Posterior vena cava (tissue), 2 donors: ENCODE results near the gene ZDHHC12. TPM values are rescaled to one million over a fixed set of nuclear protein-coding genes. Genes with fewer than 3 reads are reported as not detected.
"Not testable (repeated sequence)": the region's sequence is repeated elsewhere in the genome, so short reads cannot be mapped to it uniquely, and the experiment has no call there.

Source experiments
- DNase-seq: peaks from one replicate; pipeline ENCODE4 v3.0.0-alpha.2; 2020; ENCODE audit warnings: low spot score
- intact Hi-C, 2 donors: fragments of 100-400 bp; cut with DNase I; formaldehyde crosslinking; loops; one replicate each; pipeline versions ENCODE4 v1.14.1 to v1.14.2; 2022 to 2023
- total RNA-seq, 2 donors: library from RNA; stranded (reverse); fragmentation: NEBNext Ultra II Directional; extraction: Animal tissue kit (Norgen Biotek cat#: 25700); gene quantifications; one replicate each; pipeline ENCODE4 v1.2.1, GENCODE V29; 2021
- donor health status: DM: yes; HTN: yes; CAD: no.
- donor health status: DM: yes; HTN: yes; CAD: no.

The ZDHHC12 gene
- total RNA-seq, 2 donors from 2014 or later: 8.3 to 8.6 TPM

DNA sequence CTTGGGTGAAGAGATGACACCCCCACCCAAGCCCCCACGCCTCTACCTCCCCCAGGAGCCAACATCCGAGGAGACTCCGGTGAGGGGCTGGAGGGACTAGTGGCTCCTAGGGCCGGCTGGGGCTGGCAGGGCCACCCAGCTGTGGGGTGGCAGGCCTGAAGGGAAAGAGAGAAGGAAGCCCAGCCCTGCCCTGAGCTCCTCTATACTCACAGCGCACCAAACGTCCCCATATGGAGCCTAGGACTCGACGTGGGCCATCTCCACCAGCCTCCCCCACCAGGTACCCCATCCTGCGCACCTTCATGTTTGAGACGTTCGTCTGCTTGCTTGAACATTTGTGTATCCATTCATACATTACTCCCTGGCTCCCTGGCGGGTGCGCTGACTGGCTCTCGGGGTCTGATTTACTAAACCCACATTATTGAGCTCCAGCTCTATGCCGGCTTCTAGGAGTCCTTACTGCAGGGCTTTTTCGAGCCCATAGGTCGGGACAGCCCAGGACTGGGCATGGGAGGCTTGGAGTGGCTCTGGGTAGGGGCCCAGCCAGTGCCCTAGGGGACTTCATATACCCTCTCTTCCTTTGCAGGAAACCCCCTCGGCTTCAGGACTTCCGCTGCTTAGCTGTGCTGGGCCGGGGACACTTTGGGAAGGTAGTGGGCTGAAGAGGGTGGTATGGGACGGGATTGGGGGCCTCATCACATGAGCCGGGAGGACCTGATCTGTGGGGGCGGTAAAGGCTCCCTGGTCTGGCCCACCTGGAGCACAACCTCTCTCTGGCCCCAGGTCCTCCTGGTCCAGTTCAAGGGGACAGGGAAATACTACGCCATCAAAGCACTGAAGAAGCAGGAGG lies 9.1 kb downstream of the ZDHHC12 start:
- peak; percentile 61 for DNase-seq
- intact Hi-C loops: no loop called here

DNA sequence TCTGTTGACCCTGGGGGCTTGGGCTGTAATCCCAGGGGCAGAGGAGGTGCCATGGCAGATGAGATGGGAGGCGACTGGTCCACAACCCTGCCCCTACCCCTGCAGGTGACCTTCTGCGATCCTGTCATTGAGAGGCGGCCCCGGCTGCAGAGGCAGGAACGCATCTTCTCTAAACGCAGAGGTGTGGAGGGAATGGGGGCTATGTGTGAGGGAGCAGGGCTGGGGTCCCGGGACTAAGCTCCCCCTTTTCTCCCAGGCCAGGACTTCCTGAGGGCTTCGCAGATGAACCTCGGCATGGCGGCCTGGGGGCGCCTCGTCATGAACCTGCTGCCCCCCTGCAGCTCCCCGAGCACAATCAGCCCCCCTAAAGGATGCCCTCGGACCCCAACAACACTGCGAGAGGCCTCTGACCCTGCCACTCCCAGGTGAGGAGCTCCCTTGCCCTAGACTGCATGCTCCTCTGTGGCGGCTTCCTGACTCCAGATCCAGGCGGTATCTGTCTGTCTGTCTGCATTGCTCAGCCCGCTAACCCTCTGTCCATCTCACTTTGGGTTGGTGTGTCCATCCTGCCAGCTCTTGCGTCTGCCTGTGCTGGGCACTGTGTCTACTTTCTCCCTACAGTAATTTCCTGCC lies 9.9 kb downstream of the ZDHHC12 start:
- intact Hi-C loops: no loop called here
- peak; percentile 45 for DNase-seq

DNA sequence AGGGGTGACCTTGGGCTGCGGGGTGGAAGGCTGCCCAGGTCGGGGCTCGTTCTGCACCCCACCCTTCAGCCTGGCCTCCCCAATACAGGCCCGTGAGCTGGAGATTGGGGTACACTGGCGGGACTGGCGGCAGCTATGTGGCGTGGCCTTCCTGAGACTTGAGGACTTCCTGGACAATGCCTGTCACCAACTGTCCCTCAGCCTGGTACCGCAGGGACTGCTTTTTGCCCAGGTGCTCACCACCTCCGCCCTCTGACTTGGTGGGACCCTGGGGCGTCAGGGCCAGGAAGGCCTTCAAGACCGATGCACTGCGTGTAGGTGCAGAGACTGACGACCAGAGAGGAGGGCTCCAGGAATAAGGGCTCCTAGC lies 10.5 kb downstream of the ZDHHC12 start:
- DNase-seq: peak; percentile 41
- intact Hi-C loops: no loop called here

DNA sequence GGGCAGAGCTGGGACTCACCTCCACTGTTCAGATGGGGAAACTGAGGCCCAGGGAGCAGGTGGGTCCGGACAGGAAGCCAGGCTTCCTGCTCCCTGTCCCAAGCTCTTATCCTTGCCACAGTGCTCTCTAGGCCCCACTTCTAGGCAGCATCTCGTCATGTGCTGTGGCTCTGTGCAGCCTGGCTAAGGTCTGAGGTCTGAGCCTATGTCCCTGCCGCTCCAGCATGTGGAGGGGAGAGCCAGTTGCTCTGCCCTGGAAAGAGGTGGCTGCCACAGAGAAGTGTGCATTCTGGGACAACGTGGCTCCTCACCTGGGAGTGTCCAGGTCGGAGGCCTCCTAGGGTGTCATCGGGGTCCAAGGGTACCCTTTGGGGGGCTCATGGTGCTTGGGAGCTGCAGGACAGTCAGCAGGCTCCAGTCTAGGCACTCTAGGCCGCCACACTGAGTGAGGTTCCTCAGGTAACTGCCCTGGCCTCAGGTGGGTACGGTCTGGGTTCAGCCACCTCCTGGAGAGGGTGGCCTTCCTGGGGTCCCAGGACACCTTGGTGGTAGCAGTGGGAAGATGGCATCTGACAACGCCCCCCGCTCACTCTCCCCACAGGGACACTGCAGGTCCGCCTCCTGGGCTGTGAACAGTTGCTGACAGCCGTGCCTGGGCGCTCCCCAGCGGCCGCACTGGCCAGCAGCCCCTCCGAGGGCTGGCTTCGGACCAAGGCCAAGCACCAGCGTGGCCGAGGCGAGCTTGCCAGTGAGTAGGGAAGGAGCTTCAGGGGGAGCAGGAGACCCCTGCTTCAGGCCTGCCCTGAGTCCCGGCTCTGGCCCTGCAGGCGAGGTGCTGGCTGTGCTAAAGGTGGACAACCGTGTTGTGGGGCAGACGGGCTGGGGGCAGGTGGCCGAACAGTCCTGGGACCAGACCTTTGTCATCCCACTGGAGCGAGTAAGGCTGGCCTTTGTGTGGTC lies 11.2 kb downstream of the ZDHHC12 start:
- intact Hi-C loops: no loop called here
- DNase-seq: peak; percentile 73

DNA sequence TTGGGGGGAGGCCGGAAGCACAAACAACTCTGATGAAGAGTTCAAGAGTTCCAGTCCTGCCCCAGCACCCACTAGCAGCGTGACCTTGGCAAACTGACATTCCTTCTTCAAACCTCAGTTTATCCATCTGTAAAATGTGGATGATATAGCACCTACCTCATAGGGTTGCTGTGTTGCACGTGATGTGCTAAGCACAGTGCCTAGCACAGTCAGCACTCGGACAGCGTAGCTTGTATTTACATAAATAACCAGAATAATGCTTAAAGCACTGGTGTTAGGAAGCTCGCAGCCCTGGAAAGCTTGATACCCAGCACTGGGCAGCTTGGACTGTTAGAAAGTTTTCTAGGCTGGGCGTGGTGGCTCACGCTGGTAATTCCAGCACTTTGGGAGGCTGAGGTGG lies 16.5 kb downstream of the ZDHHC12 start:
- intact Hi-C loops: loop anchor here in 1 of 2 donors (10.0 kb wide), 1 partner anchor 53 kb away; the partner anchor contains the start of gene DYNC2I2
- peak; percentile 65 for DNase-seq

DNA sequence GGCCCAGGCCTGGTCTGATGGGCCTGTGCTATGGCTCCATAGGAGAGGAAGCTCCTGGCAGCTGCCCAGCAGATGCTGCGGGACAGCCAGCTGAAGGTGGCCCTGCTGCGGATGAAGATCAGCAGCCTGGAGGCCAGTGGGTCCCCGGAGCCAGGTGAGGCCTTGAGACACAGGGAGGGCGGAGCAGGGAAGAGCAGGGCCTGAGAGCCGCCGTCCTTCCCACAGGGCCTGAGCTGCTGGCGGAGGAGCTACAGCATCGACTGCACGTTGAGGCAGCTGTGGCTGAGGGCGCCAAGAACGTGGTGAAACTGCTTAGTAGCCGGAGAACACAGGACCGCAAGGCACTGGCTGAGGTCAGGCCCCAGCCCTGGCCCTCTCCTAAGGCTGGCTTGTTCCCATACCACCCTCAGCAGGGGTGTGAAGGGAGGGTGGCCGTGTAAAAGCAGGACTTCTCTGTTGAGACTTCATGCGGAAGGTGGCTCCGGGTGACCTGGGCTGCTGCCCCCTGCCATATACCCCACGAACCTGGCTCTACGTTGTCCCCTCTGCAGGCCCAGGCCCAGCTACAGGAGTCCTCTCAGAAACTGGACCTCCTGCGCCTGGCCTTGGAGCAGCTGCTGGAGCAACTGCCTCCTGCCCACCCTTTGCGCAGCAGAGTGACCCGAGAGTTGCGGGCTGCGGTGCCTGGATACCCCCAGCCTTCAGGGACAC lies 17.1 kb downstream of the ZDHHC12 start:
- DNase-seq: peak; percentile 73
- intact Hi-C loops: loop anchor here in 1 of 2 donors (10.0 kb wide), 1 partner anchor 52 kb away; the partner anchor contains the start of gene DYNC2I2

DNA sequence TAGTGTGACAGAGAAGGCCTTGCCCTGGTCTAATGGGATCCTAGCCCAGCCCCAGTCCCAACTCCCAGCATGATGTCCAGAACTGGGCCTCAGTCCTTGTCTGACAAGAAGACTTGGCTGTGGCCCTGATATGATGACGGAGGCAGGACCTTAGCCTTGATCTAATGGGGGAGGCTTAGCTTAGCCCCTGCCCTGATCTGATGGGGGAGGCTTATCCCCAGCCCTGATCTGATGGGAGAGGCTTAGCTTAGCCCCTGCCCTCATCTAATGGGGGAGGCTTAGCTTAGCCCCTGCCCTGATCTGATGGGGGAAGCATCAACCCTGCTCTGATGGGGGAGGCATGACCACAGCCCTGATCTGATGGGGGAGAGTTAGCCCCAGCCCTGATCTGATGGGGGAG lies 17.9 kb downstream of the ZDHHC12 start:
- DNase-seq: no peak
- intact Hi-C loops: loop anchor here in 1 of 2 donors (10.0 kb wide), 1 partner anchor 51 kb away; the partner anchor contains the start of gene DYNC2I2

DNA sequence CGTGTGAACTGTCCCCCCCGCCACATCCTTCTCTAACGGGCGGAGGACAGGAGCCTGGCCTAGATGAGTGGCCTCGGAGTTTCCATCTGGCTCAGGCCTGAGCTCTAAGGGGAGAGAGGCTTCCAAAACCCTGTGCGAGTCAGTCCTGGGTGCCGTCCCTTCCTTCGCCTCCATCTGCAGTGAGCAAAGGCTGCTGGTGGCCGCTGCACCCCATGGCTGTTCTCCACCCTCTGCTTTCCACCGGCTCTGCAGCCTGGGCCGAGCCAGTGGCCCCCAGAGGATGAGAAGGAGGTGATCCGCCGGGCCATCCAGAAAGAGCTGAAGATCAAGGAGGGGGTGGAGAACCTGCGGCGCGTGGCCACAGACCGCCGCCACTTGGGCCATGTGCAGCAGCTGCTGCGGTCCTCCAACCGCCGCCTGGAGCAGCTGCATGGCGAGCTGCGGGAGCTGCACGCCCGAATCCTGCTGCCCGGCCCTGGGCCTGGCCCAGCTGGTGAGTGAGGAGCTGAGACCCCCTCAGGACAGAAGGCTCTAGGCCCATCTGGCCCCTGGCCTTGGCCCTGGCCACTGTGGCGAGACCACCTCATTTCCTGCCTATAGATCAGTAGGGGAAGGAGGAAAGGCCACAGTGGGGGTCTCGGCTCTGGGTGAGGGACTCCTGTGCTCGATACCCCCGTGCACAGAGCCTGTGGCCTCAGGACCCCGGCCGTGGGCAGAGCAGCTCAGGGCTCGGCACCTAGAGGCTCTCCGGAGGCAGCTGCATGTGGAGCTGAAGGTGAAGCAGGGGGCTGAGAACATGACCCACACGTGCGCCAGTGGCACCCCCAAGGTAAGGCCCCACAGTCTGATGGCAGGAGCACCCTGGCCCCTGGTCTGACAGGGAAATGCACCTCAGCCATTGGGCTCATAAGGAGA lies 18.6 kb downstream of the ZDHHC12 start:
- intact Hi-C loops: loop anchor here in 1 of 2 donors (10.0 kb wide), 1 partner anchor 51 kb away; the partner anchor contains the start of gene DYNC2I2
- peak; percentile 72 for DNase-seq

DNA sequence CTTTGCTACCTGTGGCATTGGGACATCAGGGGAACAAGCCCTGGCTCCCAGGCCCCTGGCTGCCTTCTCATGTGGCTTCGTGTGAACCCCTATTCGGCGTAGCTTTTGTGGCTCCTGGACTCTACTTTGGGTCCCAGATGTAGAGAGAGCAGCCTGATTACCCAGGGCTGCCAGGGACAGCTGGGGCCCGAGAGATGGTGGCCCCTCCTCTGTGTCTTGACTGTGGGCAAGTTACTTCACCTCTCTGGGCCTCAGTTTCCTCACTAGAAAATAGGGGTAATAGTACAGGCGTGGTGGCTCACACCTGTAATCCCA lies 19.6 kb downstream of the ZDHHC12 start:
- DNase-seq: no peak
- intact Hi-C loops: loop anchor here in 1 of 2 donors (10.0 kb wide), 1 partner anchor 50 kb away; the partner anchor contains the start of gene DYNC2I2

DNA sequence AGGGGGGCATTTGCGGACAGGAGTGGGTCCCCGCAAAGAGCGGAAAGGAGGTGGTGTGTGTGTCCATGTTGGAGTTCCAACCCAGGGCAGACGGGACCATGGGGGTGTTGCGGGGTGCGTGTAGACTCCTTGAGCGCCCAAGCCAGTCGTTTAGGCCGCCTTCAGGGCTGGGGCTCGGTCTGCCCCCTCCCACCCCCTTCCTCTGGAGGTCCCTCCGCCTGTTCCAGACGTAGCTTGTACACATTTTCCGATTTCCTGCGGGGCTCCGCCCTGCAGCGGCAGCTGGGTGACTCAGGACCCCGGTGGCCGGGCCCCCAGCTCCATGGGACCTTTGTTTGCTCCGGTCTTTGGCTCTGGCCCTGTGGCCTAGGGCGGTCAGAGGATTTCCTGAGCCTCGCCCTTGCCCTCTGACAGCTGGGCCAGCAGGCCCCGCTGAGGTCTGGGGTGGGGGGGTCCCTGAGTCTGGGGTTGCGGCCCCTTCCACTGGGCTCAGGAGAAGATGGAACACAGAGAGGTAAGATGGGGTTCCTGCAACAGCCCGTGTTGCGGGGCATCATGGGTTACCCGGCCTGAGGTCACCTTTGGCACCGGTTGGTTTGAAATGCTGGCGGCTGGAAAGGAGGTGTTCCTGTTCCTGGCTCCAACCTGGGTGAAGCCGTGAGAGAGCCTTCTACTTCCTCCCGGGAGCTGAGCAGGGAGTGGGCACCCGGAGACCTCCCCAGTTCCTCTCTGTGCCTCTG lies 20.1 kb downstream of the ZDHHC12 start:
- intact Hi-C loops: loop anchor here in 1 of 2 donors (10.0 kb wide), 1 partner anchor 49 kb away; the partner anchor contains the start of gene DYNC2I2
- peak; percentile 86 for DNase-seq

DNA sequence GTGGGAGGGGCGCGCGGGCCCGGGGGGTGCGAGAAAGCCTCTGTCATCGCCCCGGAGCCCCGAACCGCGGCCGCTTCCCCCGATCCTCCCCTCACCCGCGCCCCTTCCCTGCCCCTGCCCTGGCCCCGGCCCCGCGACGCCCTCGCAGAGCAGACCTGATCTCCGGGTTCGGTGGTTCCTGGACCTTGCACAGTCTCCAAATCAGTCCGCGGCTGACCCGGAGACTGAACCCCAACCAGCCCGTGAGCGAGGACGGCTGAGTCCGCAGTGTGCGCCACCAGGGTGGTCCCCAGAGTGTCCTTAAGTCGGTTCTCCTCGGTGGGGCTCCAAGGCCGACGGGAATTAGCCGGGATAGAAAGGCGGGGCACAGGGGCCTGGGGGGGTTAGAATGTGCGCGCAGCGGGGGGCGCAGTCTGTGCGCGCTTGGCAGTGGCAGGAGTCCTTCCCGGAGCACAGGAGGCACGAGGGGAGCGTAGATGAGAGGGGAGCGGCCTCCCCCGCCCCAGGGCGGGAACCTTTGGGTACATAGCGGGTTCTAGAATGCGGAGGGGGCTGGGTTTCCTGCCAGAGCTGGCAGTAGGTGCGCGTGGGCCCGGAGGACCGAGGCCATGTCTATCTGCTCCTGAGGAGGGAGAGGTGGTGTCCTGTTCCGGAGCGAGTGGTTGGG lies 20.8 kb downstream of the ZDHHC12 start:
- peak; percentile 84 for DNase-seq
- intact Hi-C loops: loop anchor here in 1 of 2 donors (10.0 kb wide), 1 partner anchor 48 kb away; the partner anchor contains the start of gene DYNC2I2

DNA sequence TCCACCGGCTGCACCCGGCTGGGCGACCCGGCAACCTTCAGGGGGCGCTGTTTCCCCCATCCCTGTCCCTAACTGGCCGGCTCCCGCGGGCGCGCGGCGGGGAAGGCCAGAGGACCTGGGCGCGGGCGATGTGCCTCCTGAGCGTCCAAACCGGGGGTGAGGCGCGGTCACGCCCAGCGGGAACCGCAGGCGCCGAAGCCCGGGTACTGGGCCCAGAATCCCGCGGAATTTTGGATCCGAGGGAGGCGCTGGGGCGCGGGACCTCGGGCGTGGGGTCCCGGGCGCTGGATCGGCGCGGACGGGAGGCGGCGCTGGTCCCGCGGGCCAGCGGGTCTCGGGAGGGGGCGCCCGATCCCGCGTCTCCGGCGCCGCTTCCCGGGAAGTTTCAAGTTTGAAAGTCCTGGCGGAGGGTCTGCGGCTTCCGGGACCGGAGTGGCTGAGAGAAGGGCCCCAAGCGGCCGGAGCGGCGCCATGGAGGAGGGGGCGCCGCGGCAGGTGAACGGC lies 21.4 kb downstream of the ZDHHC12 start, which contains the start of gene PKN3:
Gene PKN3 (plus strand): TSS at position 59 of the 504 bp plus-strand sequence. CDS start 413 bp downstream, at position 472.
- DNase-seq: peak; percentile 95
- intact Hi-C loops: loop anchor here in 1 of 2 donors (10.0 kb wide), 1 partner anchor 48 kb away; the partner anchor contains the start of gene DYNC2I2

DNA sequence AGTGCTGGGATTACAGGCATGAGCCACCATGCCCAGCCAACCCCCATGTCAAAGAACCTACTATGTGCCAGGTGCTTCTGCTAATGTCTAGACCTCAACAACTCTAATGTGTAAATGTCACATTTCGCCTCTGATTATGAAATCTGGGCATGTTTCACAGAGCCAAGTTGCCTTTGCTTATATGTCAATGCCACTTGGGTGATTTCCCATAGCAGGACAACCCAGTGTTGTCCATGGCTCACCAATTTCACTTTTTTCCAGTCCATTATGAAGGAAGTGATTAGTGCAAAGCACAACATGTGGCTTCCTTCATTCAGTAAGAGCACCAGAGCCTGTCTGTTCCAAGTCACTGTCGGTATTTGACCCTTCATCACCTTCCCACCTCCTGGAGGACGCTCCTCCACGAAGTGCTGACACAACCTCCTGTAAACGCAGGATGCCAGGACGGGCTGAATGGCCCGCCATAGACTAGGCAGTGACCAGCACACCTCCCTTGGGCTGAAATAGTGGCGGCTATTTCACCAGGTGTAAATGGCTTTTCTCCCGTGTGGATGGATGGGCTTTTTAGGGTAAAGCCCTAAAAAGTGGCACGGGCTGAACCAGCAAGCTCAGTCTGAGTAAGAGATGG lies 22.6 kb downstream of the ZDHHC12 start:
- intact Hi-C loops: loop anchor here in 1 of 2 donors (10.0 kb wide), 1 partner anchor 47 kb away; the partner anchor contains the start of gene DYNC2I2
- peak; percentile 55 for DNase-seq

DNA sequence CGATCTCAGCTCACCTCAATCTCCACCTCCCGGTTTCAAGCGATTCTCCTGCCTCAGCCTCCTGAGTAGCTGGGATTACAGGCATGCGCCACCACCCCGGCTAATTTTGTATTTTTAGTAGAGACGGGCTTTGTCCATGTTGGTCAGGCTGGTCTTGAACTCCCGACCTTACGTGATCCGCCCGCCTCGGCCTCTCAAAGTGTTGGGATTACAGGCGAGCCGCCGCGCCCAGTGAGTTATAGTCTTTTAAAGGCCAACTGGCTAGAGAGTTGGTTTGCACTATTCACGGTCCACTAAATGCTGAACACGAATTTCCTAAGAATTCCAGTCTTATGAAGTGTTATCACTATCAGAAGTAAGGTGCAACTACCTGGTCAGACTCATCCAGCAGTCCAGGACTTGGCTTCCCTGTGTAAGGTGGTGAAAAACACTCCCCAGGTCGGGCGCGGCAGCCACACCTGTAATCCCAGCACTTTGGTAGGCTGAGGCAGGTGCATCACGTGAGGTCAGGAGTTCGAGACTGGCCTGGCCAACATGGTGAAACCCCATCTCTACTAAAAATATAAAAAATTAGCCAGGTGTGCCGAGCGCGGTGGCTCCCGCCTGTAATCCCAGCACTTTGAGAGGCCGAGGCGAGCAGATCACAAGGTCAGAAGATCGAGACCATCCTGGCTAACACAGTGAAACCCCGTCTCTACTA lies 24.7 kb downstream of the ZDHHC12 start:
- intact Hi-C loops: not testable (repeated sequence)
- peak; percentile 11 for DNase-seq
